Activated T-cell treated with anti-CD3 and anti-CD28 coated beads, Interleukin-2, amount 50 U/mL, for 1 hour (primary cell): ENCODE results near the gene TAF4.
"Not testable (repeated sequence)": the region's sequence is repeated elsewhere in the genome, so short reads cannot be mapped to it uniquely, and the experiment has no call there.

Source experiments
- DNase-seq: peaks from one replicate; pipeline ENCODE4 v3.0.0-alpha.2; 2020

TAF4 gene, protein sequence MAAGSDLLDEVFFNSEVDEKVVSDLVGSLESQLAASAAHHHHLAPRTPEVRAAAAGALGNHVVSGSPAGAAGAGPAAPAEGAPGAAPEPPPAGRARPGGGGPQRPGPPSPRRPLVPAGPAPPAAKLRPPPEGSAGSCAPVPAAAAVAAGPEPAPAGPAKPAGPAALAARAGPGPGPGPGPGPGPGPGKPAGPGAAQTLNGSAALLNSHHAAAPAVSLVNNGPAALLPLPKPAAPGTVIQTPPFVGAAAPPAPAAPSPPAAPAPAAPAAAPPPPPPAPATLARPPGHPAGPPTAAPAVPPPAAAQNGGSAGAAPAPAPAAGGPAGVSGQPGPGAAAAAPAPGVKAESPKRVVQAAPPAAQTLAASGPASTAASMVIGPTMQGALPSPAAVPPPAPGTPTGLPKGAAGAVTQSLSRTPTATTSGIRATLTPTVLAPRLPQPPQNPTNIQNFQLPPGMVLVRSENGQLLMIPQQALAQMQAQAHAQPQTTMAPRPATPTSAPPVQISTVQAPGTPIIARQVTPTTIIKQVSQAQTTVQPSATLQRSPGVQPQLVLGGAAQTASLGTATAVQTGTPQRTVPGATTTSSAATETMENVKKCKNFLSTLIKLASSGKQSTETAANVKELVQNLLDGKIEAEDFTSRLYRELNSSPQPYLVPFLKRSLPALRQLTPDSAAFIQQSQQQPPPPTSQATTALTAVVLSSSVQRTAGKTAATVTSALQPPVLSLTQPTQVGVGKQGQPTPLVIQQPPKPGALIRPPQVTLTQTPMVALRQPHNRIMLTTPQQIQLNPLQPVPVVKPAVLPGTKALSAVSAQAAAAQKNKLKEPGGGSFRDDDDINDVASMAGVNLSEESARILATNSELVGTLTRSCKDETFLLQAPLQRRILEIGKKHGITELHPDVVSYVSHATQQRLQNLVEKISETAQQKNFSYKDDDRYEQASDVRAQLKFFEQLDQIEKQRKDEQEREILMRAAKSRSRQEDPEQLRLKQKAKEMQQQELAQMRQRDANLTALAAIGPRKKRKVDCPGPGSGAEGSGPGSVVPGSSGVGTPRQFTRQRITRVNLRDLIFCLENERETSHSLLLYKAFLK

DNA sequence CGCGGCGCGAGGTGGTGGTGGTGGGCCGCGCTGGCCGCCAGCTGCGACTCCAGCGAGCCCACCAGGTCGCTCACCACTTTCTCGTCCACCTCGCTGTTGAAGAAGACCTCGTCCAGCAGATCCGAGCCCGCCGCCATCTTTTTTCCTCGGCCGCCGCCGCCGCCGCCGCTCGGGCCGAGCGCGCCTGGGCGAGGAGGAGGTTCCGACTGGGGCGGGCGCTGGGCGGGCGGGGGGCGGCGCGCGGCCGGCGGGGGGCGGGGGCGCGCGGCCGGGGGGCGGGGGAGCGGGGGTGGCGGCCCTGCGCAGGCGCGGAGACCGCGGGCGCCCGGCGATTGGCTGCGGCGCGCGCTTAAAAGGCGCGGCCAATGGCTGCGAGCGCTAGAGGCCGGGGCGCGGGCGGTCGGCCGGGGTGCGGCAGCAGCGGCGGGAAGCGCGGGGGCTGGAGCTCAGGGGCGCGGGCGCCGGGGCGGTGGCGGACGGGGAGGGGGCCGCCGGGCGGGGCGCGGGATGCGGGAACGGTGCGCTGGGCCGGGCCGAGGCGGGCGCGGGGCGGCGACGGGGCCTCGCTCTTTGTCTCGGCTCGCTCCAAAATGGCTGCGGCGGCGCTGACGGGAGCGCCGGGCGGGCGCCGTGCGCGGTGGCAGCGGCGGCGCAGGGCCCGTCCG, at the start of gene TAF4:
Gene TAF4 (minus strand): TSS at position 208 of the 665 bp plus-strand sequence. CDS start 71 bp downstream, at position 137.
- peak; percentile 90 for DNase-seq

DNA sequence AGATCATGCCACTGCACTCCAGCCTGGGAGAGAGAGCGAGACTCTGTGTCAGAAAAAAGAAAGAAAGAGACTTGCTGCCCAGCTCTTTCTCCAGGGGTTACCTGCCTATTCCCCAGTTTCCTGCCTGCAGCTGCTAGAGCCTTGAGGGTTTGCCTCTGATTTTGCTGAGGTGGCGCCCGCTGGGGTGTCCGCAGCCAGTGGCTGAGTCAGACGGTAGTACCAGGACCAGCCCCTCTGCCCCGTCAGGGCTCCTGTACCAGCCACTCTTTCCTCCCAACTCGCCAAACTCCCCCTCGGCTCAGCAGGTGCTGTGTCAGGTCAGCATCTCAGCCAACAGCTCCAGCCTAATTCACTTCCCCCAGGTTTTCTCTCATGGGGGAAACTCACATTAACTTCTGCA, 49.2 kb upstream of the TAF4 start:
- DNase-seq = no peak

DNA sequence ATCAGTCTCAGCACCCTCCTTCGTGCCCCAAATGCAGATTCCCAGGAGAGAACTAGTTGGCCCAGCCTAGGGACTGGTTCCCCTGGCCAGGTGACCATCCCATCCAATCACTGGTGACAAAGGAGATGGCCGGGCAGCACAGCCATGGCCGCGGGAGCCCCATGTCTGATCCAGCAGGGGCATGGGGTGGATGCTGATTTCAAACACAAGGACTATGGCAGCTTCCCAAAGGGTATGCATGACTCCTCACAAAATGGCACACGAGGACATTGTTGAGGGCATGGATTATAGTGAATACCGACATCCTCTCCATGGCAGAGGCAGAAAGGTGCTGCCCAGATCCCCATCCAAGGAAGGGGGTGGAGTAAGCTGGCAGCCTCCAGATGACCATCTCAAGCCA, 46.7 kb upstream of the TAF4 start:
- DNase-seq = no peak

DNA sequence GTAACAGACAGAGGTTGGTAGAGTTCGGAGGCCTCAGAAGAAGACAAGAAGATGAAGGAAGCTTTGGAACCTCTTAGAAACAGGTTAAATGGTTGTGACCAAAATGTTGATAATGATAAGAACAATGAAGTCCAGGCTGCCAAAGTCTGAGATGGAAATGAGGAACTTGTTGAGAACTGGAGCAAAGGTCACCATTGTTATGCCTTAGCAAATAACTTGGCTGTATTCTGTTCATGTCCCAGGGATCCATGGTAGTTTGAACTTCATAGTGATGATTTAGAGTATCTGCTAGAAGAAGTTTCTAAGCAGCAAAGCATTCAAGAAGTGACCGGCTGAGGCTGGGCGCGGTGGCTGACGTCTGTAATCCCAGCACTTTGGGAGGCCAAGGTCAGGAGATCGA, 45.5 kb upstream of the TAF4 start:
- no peak for DNase-seq

DNA sequence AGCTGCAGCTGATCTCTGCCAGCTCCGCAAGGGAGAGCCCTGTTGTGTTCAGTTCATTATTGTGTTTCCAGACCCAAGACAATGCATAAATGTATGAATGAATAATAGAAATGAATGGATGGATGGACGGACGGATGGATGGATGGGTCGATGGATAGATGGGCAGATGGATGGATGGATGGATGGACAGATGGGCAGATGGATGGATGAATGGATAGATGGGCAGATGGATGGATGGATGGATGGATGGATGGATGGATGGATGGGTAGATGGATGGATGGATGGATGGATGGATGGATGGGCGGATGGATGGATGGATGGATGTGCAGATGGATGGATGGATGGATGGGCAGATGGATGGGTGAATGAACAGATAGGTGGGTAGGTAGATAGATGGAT, 39.9 kb upstream of the TAF4 start:
- no peak for DNase-seq

DNA sequence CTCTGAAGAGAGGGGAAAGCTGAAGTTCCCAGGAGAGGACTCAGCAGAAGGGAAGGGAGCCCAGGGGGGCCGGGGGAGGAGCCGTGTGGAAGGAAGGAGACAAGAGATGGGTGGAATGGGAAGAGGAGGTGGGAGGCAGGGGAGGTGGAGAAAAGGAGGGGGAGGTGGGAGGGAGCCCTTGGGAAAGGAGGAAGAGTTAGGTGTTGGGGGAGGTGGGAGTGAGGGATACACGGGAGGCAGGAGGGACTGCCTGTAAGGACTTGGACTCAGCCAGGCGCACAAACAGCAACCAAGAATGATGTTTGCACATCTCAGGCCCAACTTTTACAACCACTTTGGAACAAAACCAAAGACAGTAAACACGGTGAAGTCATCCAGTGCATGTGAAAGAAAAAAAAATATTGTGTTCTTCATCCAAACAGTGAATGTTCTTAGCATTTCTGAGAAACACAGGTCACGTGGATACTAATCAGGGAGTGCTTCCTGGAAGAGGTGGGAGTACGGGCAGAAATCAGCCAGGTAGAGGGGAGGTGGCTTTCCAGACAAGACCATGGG, 39.2 kb upstream of the TAF4 start:
- DNase-seq = no peak

DNA sequence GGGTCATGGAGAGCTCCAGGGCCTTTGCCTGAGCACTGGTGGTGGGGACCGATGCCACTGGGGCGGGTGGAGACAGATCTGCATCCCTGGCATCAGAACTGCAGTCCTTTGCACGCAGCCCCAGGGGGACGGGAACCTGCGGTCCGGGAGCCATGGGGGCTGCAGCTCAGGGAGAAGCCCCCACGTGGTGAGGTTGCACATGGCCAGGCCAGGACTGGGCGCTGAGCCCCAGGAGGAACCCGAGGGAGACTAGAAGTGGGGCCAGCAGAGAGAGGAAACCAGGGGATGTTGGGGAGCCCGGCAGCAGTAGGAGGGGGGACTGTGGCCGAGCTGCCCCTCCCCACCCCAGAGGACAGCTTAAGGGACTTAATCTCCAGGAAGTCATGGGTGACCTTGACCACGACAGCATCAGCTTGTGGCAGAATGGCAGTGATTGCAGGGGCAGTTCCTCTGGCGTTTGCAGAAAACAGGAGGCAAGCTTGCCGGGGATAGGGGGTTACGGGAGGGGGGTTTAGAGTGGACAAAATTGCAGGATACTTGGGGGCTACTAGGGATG, 38.6 kb upstream of the TAF4 start:
- no peak for DNase-seq

DNA sequence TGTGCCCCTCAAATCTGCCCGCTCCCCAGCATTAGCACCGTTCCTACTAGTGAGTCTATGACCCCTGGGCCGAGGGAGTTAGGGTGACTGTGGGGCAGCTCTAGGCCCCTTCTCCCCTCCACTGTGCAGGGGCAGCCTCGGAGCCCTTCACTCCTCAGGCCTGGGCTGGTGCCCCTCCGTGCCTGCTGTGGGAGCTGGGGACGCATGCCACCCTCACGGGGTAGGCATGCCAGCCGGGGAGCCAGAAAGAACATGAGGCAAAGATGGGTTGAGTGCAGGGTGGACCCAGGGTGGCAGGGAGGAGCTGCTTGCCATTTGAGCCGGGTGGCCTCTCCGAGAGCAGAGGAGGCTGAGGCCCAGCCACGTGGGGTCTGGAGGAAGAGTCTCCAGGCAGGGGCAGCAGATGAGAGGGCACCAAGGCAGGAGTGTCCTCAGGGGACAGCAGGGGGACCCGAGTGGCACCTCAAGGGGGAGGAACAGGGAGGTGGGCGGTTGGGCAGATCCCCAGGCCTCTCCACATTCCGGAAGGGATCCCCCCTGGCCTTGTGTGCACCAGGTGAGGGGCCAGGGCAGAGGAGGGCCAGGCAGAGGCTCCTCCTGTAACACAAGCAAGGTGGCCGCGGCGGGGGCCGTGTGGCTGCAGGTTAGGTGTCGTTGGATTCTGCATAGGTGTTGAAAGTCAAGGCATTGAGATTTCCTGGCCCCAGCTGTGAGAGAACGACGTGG, 38.0 kb upstream of the TAF4 start:
- no peak for DNase-seq

DNA sequence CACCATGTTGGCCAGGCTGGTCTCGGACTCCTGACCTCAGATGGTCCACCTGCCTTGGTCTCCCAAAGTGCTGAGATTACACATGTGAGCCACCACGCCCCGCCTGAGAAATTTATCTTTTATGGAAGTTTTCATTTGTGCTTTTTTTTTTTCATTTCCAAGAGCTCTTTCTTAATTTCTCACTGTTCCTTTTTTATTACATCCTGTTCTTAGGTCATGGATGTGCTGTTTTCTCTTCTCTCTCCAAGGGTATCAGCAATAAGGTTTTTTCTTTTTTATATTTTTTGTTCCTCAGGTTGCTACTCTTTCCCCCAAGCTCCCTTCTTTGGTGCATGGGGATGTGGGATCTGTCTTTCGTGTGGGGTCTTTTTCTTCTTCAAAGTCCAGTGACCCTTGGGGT, 35.4 kb upstream of the TAF4 start:
- DNase-seq = no peak

DNA sequence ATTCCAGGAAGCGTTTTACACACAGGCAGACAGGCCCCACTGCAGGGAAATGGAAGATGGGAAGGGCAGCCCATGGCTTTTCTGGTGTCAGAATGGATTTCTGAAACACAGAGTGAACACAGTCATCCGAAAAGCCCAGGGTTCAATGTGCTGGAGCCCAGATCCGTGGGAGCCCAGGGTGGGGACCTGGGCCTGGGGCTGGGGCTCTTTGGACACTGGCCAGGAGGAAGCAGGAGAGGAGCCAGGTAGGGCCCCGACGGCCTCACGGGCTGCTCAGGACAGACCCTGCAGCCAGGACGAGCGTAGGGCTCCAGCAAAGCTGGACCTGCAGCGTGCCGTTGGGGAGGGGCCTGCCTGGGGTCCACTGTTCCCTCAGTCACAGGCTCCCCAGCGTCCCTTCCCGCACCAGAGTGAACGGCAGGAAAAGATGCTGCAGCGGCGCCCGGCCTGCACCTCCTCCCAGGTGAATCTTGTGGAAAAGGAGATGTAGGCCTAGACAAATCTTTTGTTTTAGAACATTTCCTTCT, 32.3 kb upstream of the TAF4 start:
- DNase-seq = no peak

DNA sequence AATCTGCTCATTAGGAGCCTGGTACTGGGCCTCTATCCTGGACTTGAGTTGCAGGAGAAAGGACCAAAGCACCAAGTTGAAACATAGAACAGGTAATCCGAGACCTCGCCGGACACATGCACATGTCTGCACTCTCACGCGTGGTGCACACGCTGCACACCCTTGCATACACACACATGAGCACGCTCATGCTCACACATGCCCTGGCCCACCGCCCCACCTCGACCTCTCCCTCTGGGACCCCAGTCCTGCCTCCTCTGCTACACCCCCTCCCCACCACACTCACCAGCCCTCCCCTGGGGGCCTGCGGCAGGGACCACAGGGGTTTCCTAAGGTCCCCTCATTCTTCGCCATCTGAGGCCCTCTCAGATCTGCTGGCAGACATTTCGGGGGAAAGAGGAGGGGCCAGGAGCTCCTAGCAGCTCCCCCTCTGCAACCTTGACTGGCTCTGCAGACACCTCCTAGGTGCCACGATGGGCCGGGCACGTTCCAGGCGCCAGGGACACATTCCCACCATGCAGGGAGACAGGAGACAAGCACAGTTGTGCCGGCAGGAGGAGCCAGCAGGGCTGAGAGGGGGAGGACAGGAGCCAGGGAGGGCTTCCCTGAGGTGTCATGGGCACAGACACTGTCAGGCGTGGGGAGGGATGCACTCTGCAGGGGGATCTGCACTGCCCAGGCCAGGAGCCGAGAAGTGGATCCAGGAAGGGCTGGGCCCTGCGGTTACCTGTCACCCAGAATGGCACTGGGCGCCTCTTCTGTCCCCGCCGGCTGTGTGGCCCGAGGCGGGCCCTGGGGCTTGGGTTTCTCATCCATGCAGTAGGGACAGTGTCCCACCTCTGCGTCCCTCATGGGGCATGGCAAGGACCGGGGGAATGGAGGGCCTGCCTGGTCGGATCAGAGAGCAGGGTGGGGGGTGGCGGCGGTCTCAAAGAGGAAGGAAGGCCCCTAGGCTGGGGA, 31.0 kb upstream of the TAF4 start:
- no peak for DNase-seq

DNA sequence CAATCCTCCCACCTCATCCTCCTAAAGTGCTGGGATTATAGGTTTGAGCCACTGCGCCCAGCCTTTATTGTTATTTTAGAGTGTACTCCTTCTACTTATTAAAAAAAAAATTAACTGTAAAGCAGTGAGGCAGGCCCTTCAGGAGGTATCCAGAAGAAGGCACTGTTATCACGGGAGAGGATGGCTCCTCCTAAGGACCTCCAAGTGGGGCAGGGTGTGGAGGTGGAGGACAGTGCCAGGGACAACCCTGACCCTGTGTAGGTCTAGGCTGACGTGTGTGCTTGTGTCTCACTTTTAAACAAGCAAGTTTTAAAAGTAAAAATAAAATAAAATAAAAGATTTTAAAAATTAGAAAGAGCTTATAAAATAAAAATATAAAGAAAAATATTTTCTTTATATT, 23.7 kb upstream of the TAF4 start:
- no peak for DNase-seq

DNA sequence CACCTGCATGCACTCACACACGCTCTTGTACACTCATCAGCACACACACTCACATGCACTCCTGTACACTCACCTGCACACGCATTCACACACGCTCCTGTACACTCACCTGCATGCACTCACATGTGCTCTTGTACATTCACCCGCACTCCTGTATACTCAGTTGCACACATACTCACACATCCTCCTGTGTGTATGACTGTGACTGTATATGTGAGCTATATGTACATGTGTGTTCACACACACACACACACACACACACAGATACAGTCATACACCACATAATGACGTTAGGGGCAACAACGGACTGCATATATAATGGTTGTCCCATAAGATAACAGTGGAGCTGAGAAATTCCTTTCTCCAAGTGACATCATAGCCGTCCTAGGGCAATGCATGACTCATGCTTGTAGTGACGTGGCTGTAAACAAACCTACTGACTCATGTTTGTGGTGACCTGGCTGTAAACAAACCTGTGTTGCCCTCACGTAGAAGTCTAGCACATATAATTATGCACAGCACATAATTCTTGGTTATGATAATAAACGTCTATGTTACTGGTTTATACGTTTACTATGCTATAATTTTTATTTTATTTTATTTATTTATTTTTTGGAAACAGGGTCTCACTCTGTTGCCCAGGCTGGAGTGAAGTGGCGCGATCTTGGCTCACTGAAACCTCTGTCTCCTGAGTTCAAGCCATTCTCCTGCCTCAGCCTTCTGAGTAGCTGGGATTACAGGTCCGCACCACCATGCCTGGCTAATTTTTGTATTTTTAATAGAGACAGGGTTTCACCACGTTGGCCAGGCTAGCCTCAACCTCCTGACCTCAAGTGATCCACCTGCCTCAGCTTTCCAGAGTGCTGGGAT, 22.8 kb upstream of the TAF4 start:
- no peak for DNase-seq

DNA sequence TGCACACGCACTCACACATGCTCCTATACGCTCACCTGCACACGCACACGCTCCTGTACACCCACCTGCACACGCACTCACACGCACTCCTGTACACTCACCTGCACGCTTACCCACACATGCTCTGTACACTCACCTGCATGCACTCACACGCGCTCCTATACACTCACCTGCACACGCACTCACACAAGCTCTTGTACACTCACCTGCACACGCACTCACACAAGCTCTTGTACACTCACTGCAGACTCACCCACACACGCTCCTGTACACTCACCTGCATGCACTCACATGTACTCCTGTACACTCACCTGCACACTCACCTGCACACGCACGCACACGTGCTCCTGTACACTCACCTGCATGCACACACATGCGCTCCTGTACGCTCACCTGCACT, 22.0 kb upstream of the TAF4 start:
- DNase-seq = no peak

DNA sequence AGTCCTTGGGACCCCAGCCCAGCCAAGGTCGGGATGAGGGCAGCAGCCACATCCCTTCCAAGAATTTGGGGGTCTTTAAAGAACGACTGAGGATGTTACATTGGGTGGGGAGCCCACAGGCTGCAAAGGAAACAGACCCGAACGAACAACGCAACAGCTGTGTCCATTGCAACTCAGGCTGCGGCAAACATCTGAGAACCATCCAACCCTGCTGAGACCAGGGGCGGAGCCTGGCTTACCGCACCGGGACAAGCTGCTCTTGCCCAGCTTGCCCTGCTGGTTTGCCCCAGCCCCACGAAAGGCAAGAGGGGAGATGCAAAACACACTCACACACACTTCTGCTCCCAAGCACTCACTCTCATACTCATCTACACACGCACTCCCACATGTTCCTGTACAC, 21.5 kb upstream of the TAF4 start:
- no peak for DNase-seq

DNA sequence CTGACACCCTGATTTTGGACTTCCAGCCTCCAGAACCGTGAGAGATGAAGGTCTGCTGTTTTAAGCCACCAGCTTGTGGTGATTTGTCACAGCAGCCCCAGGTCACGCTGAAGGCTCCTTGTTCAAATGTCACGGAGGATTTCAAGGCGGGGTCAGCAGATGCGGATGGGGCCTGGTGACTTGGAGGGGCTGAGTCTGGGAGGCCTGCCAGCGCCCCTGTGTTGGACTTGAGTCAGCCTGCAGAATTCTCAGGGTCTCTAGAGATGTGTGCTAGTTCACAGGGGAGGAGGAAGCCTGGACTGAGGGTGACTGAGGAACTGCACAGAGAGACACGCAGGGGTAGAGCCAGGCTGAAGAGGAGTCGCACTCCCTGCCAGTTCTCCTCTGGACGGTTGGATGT, 19.5 kb upstream of the TAF4 start:
- DNase-seq = no peak

DNA sequence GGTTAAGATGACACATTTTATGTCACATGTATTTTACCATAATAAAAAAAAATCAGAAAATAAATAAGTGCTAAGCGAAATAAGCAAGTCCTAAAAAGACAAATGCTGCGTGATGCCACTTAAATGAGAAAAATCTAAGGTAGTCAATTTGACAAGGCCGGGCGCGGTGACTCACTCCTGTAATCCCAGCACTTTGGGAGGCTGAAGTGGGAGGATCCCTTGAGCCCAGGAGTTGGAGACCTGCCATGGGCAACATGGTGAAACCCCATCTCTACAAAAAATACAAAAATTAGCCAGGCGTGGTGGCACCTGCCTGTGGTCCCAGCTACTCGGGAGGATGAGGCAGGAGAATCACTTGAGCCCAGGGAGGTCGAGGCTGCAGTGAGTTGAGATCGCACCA, 18.5 kb upstream of the TAF4 start:
- DNase-seq = not testable (repeated sequence)

DNA sequence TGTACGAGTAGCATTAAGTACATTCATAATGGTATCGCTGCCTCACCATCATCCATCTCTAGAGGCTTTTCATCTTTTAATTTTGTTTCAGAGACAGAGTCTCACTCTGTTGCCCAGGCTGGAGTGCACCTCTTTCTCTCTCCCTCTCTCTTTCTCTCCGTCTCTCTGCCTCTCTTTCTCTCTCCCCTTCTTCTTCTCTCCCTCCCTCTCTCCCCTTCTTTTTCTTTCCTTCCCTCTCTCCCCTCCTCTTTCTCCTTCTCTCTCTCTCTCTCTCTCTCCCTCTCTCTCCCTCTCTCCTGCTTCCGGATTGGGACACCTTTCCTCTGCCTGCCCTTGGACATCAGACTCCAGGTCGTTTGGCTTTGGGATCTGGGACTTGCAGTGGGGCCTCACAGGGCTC, 17.6 kb upstream of the TAF4 start:
- no peak for DNase-seq

DNA sequence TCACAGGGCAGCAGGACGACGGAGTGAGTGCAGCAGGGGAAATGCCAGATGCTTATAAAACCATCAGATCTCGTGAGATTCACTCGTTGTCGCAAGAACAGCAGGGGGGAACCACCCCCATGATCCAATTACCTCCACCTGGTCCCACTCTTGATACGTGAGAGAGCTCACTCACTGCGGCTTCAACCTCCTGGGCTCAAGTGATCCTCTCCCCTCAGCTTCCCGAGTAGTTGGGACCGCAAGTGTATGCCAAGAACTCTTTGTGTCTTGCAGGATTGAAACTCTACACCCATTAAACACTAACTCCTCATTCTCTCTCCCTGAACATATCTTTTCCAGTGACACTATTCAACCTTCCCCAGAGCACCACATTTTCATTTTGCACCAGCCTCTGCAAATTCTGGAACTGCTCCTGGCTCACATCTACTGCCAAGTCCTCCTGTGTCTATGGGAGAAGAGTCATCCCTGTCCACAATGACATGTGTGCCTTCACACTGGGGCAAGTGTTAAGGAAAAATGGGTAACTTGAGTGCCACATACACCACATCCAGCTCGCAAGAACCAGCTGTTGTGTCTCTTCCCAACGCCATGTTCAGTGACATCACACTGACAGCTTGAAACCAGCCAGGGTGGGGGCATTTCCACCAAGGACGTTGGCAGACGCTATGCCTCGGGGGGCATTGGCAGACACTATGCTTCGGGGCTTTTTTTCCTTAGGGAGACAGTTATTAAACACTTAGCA, 14.7 kb upstream of the TAF4 start:
- no peak for DNase-seq
